ENCODE results near the gene CDH4. TPM values are rescaled to one million over a fixed set of nuclear protein-coding genes. Genes with fewer than 3 reads are reported as not detected.

Gene CDH4
- total and polyA plus RNA-seq, 7 donors = under 0.01 to 0.06 TPM; not detected in 5

GRCh38 chr20:61933951-61934715 lies 682.1 kb downstream of the CDH4 start:
- no peaks in the 10 kb centered on the region for H3K4me1 ChIP-seq
- peaks cover 0 to 26% (median 12%) of the 10 kb centered on the region in 3 donors for H3K27me3 ChIP-seq
- no peak overlapping the region for H3K4me3 ChIP-seq
- WGBS, 2 donors = 83 to 87% methylated on average over 36 of the region's 36 CpGs
- peak; percentile 40 for DNase-seq
- no peaks in the 10 kb centered on the region for H3K9me3 ChIP-seq
- no peaks in the 10 kb centered on the region for H3K36me3 ChIP-seq
- no peak overlapping the region for H3K27ac ChIP-seq
- TF ChIP-seq POLR2AphosphoS5 (IDR thresholded peaks at IDR 0.05) (no peak), EP300 (IDR thresholded peaks at IDR 0.05) (no peak), POLR2A (IDR thresholded peaks at IDR 0.05) (no peak)
- TF ChIP-seq, protein P1, sequence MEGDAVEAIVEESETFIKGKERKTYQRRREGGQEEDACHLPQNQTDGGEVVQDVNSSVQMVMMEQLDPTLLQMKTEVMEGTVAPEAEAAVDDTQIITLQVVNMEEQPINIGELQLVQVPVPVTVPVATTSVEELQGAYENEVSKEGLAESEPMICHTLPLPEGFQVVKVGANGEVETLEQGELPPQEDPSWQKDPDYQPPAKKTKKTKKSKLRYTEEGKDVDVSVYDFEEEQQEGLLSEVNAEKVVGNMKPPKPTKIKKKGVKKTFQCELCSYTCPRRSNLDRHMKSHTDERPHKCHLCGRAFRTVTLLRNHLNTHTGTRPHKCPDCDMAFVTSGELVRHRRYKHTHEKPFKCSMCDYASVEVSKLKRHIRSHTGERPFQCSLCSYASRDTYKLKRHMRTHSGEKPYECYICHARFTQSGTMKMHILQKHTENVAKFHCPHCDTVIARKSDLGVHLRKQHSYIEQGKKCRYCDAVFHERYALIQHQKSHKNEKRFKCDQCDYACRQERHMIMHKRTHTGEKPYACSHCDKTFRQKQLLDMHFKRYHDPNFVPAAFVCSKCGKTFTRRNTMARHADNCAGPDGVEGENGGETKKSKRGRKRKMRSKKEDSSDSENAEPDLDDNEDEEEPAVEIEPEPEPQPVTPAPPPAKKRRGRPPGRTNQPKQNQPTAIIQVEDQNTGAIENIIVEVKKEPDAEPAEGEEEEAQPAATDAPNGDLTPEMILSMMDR (IDR thresholded peaks at IDR 0.05) = no peak
- intact Hi-C loops (cut with DNase I) = no loop called here

GRCh38 chr20:61934716-61935530 lies 682.9 kb downstream of the CDH4 start:
- H3K9me3 ChIP-seq = no peaks in the 10 kb centered on the region
- no peak overlapping the region for H3K27ac ChIP-seq
- DNase-seq = peak; percentile 25
- no peak for TF ChIP-seq POLR2A (IDR thresholded peaks at IDR 0.05)
- no peak for TF ChIP-seq POLR2AphosphoS5 (IDR thresholded peaks at IDR 0.05)
- TF ChIP-seq, protein P1 (IDR thresholded peaks at IDR 0.05) = no peak
- no peak for TF ChIP-seq EP300 (IDR thresholded peaks at IDR 0.05)
- peaks cover 0 to 26% (median 12%) of the 10 kb centered on the region in 3 donors for H3K27me3 ChIP-seq
- 65 to 67% methylated on average over 24 of the region's 24 CpGs for WGBS, 2 donors
- intact Hi-C loops (cut with DNase I) = no loop called here
- H3K4me1 ChIP-seq = no peaks in the 10 kb centered on the region
- H3K36me3 ChIP-seq = no peaks in the 10 kb centered on the region
- no peak overlapping the region for H3K4me3 ChIP-seq

DNA sequence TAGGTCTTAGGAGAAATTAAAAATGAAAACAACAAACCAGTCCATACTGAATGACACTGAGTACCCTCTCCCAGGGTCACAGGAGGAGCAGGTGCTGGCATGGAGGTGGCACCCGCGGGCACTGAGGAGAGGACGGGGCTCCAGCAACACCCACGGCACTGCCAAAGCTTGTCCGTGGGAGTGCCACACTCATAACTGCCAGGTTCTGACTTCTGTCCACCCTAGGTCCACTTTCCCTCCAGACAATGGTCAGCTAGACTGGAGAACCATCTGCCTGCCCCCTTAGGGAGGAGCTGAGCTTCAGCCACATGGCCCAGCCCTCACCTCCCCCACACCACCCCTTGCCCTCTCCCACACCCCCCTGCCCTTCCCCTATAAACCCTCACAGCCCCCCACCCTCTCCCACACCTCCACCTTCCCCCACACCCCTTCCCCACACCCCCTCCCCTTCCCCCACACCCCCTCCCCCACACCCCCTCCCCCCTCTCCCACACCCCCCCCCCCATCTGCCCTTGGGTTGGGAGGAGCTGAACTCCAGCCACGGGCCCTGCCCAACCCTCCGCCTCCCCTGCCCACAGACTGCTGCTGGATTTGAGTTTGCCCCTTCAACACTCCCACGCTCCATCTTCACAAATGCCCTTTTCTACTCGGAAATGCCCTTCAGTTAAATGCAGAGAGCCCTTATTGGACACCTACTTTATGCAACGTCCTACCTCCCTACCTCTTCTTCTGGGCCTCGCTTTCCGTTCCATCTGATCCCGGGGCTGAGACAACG lies 684.1 kb downstream of the CDH4 start:
- Histone ChIP-seq H3K36me3 (no peaks in the 10 kb centered on the region), H3K27ac (no peak overlapping the region), H3K9me3 (no peaks in the 10 kb centered on the region), H3K27me3 (peaks cover 0 to 26% (median 12%) of the 10 kb centered on the region in 3 donors), H3K4me3 (no peak overlapping the region), H3K4me1 (no peaks in the 10 kb centered on the region)
- intact Hi-C loops (cut with DNase I) = no loop called here
- 80 to 84% methylated on average over 14 of the region's 14 CpGs for WGBS, 2 donors
- no peak for TF ChIP-seq POLR2A (IDR thresholded peaks at IDR 0.05)
- TF ChIP-seq, protein P1 (IDR thresholded peaks at IDR 0.05) = no peak
- TF ChIP-seq EP300 (IDR thresholded peaks at IDR 0.05) = no peak
- no peak for TF ChIP-seq POLR2AphosphoS5 (IDR thresholded peaks at IDR 0.05)
- peak; percentile 21 for DNase-seq

GRCh38 chr20:61936701-61937131 lies 684.7 kb downstream of the CDH4 start:
- TF ChIP-seq POLR2AphosphoS5 (IDR thresholded peaks at IDR 0.05) = no peak
- TF ChIP-seq, protein P1 (IDR thresholded peaks at IDR 0.05) = no peak
- TF ChIP-seq POLR2A (IDR thresholded peaks at IDR 0.05) = no peak
- TF ChIP-seq EP300 (IDR thresholded peaks at IDR 0.05) = no peak
- intact Hi-C loops (cut with DNase I) = no loop called here
- no peaks in the 10 kb centered on the region for H3K9me3 ChIP-seq
- peaks cover 0 to 26% (median 12%) of the 10 kb centered on the region in 3 donors for H3K27me3 ChIP-seq
- H3K4me3 ChIP-seq = no peak overlapping the region
- DNase-seq = peak; percentile 53
- no peaks in the 10 kb centered on the region for H3K36me3 ChIP-seq
- H3K27ac ChIP-seq = no peak overlapping the region
- H3K4me1 ChIP-seq = no peaks in the 10 kb centered on the region
- 89 to 93% methylated on average over 29 of the region's 29 CpGs for WGBS, 2 donors

All from sigmoid colon (tissue), 7 donors.